HS-27A (cell line): ENCODE measurements around the gene RBM43.

Experiments used
- DNase-seq: peaks from one replicate; pipeline ENCODE4 v3.0.0-alpha.2; 2012; ENCODE audit warnings: low read depth, missing footprints

Gene RBM43

DNA sequence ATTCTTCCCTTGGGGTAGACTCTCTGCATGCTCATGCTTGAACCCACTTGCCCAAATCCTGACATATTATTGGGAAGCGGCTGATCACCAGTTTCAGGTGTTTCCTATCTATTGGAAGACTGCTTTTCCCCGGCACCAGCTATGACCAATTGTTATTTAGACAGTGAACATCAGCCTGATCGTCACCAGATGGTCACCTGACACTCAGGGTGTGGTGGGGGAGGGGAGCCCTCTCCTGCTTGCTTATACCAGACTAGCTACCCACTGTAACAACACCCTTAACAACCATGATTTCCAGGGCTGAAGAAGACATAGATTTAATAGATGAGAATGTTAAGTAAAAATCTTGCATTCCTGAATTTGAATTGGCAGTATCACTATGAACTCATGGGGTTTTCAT, 44.3 kb downstream of the RBM43 start:
- no peak for DNase-seq

DNA sequence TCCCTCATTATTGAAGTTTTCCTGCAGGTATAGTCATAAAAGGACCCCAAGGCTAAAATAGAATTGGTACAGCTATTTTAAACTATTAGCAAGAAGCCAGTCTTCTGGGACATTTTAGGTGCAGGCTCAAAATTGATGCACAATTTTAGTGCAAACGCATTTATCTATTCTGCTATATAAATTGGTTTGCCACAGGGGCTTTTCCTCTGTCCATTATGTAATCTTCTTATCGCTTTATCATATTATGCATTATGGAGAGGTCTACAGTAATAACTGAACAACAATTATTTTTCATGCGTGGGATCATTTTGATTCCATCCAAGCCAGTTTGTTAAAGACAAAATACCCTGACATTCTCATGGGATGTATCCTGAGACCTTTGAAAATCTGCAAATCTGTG, 54.6 kb downstream of the RBM43 start:
- no peak for DNase-seq

DNA sequence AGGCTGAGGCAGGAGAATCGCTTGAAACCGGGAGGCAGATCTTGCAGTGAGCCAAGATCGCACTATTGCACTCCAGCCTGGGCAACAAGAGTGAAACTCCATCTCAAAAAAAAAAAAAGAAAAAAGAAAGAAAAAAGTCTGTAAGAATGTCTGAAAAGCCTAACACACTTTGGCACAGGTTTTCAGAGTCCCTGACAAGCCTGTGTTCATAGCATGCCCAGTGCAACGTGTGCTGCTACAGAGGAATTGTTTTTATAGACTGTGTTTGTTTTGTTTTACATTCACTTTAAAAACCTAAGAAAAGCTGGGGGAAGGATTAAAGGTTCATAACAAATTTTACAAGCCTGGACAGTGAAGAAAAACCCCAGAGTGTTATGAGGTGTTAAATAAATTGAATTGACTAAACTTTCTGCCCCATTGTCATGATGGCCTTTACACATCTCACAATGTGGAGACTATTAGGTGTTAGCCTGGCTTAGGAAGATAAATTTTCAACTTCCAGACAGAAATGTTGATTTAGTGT, 55.2 kb downstream of the RBM43 start:
- DNase-seq: no peak

GRCh38 chr2:151205571-151205970, 56.1 kb downstream of the RBM43 start:
- no peak for DNase-seq

GRCh38 chr2:151204756-151205155, 56.9 kb downstream of the RBM43 start:
- DNase-seq: no peak

DNA sequence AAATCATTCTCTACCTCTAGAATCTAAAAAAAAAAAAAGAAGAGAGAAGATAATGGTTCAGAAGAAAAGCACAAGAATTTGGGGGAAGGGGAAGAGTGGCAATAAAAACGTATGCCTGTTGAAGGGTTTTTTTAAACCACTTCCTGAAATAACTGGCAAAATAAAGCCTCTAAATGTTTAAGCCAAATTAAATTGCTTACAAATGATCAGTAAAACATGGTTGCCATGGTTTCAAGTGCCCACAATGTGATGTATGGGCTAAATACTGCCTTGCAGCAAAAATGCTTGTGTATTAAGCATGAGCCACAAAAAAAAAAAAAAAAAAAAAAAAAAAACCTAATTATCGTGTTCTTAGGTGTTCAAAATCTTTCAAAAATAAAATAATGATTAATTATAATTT, 60.8 kb downstream of the RBM43 start:
- no peak for DNase-seq

DNA sequence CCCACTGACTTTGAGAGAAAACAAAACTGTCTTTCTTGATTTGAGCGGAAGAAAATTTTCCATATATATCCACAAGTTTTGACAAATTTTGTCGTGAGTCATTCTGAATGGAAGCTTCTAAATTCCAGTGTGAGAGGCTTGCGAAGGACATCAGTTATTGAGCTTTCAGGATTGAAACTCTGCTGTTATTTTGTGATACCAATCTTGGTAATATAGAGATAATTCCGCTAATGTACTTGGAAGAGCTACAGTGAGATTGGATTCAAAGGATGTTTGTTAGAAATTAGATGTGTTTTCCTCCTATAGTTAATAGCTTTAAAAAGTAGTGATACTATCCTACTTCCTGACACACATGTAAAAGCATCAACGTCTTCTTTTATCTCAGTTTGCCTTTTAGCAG, 61.4 kb downstream of the RBM43 start:
- DNase-seq: no peak

DNA sequence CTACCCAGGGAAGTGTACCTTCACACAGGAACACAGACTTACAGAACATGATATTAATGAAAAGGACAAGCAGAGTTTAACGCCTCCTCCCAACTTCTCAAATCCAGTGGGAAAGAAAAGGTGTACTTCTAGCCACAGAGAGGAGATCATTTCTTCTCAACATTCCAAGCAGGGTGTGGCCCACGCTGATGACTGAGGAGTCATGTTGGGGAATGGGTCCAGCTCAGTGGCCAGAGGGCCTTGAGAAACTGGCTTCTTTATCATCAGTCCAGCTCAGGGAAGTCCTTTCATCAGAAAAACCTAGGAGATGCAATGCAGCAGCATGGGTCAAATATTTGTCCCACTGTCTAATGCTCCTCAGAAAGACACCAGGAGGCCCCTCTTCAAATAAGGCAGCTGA, 63.0 kb downstream of the RBM43 start:
- no peak for DNase-seq
